Cardiac fibroblast (primary cell): Measurements from ENCODE around the gene CEND1.
"Not testable (repeated sequence)": the region's sequence is repeated elsewhere in the genome, so short reads cannot be mapped to it uniquely, and the experiment has no call there.

ENCODE experiments used
- DNase-seq, 2 donors: peaks; one replicate each; pipeline versions ENCODE4 v3.0.0 to v3.0.0-alpha.2; 2010; ENCODE audit warnings: low read depth in 2 of 2
- H3K4me3 ChIP-seq, 2 donors: replicated peaks in 1 of 2; 1 replicate in 1 of 2; 2 replicates in 1 of 2; pipeline ENCODE4 v1.5.1; 2011; ENCODE audit warnings: low read depth in 2 of 2, low read length in 2 of 2, mild to moderate bottlenecking in 2 of 2, moderate library complexity in 1 of 2
- CTCF ChIP-seq: IDR thresholded peaks from one replicate; pipeline ENCODE4 v1.5.1; 2011; ENCODE audit warnings: low read depth, mild to moderate bottlenecking, low read length, inconsistent platforms

Gene CEND1

GRCh38 chr11:745428-745827 lies 44.5 kb downstream of the CEND1 start:
- DNase-seq, result no peak
- no peak overlapping the region for H3K4me3 ChIP-seq
- no peak for TF ChIP-seq CTCF

- no peak for TF ChIP-seq CTCF
- DNase-seq, result no peak
- H3K4me3 ChIP-seq, result no peak overlapping the region
Measured at GRCh38 chr11:742571-743201, 47.2 kb downstream of the CEND1 start.

- TF ChIP-seq CTCF, result no peak
- H3K4me3 ChIP-seq, result no peak overlapping the region
- DNase-seq, result no peak
Measured at GRCh38 chr11:742156-742546, 47.7 kb downstream of the CEND1 start.

- DNase-seq, H3K4me3 ChIP-seq: not testable (repeated sequence)
Measured at GRCh38 chr11:737899-738298, 52.0 kb downstream of the CEND1 start.

GRCh38 chr11:737366-737765 lies 52.5 kb downstream of the CEND1 start:
- H3K4me3 ChIP-seq, result no peak overlapping the region
- no peak for TF ChIP-seq CTCF
- DNase-seq, result no peak
